ENCODE data around the gene AUTS2.

AUTS2 gene

DNA sequence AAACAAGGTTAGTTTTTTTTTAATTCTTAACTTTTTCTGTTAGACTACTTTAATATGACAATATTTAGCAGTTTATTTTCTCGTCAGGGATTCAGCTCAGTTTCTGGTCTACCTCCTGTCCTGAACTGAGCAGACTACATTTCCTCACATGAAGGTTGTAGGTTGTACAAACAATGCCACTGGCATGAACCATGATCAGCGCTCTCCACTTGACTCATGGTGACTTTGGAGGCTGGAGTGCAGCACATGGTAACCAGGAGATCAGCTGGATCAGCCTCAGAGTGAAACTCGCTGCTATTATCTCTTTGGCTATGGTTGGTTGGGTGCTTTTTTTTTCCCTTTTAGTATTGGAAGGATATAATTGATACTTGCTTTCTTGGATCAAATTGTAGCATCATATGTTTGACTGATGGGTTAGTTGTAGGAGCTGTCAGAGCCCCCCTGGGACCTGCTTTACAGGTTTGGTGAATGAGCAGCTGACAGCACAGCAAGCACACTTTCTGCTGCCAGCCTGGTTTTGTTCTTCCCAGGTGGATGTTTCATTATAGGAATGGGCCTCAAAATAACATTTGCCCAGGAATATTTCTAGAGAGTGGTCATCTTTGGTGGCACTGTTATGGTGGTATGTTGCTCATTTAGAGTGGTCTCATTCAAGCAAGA lies 556.4 kb downstream of the AUTS2 start:
- DNase-seq (ENCODE audit: low spot score) = no peak
- no peak for FAIRE-seq

DNA sequence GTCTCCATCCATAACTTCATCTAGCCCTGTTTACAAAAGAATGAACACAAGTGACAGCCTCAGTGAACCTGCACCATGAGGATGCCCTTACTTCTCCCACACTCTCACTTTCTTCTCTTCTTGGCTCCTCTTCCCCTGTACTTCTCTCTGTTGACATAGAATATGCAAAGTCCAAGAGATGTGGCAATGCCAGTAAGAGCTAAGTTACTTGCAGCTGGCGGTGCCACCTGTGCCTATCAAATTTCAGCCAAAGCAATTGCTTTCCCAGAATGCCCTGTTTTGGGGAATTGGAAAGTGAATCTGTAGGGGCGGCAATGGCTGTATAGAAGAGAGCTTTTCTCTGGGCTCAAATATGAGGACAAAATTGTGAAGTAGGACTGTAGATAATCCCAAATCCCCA lies 557.8 kb downstream of the AUTS2 start:
- DNase-seq (ENCODE audit: low spot score) = no peak
- no peak for FAIRE-seq

DNA sequence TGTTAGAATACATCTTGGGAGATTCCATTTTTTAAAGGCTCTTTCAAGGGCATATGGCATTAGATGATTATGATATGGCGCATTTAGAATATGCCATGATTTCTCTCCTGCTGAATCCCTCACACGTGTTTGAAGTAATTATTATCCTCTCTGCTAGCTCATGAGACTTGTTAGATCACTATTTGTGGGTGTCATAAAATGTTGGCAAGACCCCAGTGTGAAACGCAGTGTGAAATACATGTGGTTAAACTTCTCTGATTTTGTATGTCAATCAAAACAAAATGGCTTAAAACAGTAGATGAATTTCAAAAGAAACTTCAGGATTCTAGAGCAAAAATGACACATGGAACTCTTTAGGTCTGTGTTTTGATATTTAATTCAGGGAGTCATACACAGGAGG lies 560.8 kb downstream of the AUTS2 start:
- FAIRE-seq = no peak
- no peak for DNase-seq (ENCODE audit: low spot score)

DNA sequence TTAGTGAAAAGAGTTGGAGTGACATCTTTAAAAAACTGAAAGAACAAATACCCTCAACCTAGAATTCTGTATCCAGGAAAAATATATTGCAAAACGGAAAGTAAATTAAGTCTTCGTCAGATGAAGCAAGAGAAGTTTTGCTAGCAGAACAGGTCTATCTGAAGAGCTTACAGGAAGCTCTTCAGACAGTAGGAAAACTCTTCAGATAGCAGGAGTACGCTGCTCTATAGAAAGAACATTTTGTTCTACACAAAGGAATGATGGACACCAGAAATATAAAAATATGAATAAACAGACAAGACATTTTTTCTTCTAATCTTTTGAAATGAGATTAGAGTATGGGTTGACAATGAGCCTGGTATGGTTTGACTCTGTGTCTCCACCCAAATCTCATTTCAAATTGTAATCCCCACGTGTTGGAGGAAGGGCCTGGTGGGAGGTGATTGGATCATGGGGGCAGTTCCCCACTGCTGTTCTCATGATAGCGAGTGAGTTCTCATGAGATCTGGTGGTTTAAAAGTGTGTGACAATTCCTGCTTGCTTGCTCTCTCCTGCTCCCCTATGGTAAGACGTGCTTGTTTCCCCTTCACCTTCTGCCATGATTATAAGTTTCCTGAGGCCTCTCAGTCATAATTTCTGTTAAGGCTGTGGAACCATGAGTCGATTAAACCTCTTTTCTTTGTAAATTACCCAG lies 567.3 kb downstream of the AUTS2 start:
- DNase-seq (ENCODE audit: low spot score) (no peak), FAIRE-seq (no peak)

DNA sequence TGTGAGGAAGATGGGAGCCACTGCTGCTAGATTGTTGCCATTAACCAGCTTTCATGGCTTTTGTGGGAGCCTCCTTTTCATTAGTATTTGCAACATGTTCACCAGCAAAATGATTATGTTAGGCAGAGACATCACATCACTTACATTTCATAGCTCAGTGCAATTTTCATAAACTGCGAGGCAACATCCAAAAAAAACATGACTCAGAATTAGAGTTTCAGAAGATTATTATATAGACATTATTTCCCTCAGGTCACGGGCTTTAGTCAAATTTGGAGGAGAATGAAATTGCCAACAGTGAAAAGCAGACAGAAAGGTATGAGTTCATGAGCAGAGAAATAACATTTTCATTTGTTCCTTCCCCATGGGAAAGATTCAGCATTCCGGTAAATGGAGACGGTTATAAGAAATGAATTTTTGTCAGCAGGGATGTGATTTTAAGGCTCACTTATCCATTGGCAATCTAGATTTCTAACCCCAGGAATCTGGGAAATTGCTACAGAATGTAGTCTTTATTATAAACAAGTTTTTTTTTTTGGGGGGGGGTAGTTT lies 573.2 kb downstream of the AUTS2 start:
- FAIRE-seq (no peak), DNase-seq (ENCODE audit: low spot score) (no peak)

DNA sequence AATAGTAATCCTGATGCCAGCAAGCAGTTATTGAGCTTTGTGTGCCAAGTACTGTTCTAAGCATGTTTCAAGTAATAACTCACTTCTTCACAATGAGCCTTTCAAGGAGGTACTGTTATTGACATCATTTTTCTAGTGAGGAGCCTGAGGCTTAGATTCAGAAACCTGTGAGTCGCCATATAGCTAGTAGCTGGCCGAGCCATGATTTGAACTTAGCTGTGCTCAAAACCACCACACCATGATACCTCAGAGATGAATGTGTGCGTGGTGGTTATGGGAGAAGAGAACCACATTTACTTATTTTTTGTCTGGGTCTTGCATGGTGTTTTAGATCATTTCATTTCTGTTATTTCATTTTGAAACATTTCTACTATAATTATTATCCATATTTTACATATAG lies 578.9 kb downstream of the AUTS2 start:
- no peak for FAIRE-seq

DNA sequence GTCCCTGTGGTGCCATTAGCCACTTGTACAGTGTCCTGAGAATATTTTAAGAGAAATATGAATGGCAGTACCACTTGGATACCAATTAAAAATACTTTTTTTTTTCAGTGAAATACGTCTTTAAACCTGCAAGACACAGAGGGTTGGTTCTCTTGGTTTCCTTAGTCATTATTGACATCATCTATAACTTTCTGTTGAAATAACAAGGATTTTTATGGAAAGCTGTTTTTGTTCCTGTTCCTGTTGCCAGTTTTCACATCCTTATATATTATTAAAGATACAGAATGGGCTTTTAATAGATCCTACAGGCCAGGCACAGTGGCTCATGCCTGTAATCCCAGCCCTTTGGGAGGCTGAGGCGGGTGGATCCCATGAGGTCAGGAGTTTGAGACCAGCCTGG lies 579.9 kb downstream of the AUTS2 start:
- FAIRE-seq (no peak), DNase-seq (ENCODE audit: low spot score) (no peak)

More for the DNA sequence above, 578.9 kb downstream of the AUTS2 start:
- no peak for DNase-seq (ENCODE audit: low spot score)

DNA sequence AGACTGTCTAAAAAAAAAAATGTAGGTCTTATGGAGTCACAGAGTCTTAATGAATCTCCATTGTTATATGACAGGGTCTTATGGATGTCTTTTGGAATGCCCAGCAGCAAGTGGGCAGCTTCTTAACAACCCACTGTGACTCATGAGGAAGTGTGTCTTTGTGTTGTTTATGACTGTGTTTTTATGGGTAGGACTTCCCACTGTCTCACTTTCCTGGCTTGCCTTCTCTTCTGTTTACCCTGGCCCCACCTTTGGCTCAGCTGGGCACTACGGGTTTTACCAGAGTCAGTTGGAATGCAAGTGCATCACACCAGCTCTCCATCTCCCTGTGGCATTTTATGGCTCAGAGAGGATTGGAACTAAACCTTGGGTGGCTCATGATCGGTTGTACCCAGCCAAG lies 580.5 kb downstream of the AUTS2 start:
- FAIRE-seq (no peak), DNase-seq (ENCODE audit: low spot score) (no peak)

DNA sequence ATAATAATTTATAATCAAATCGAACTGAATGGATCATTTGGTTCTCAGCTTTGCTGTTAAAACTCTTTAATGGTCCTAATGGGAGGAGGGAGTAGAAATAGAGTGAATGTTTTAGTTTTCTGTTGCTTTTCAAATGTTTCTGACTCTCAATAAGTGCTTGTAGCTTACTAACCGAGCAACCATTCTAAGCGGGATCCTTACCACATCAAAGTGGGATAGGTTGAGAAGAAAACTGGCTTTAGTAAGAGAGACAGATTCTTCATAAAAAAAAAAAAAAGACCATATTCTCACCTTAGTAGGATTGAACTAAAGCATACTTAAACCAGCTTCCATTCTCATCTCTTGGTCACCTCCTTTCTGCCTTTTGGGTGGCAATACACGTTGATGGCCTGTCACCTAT lies 584.2 kb downstream of the AUTS2 start:
- FAIRE-seq = no peak
- no peak for DNase-seq (ENCODE audit: low spot score)

DNA sequence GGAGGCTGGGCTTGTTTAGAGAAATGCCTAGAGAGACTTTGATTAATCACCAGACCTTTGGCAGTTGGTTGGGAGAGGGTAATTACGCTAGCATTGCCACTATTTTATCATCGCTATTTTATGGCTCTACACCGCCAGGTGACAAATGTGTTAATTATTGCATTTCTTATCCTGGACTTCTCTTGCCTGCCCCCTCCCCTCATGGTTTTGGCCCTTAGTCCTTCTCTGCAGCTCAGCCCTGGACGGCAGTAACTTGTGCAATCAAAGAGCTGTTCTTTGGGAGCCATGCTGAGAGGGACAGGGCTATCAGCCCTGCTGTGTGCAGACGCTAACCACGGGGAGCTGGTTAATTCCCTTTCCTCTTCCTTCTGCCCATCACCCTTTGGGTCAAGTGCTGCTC lies 585.0 kb downstream of the AUTS2 start:
- DNase-seq (ENCODE audit: low spot score) = no peak
- no peak for FAIRE-seq

DNA sequence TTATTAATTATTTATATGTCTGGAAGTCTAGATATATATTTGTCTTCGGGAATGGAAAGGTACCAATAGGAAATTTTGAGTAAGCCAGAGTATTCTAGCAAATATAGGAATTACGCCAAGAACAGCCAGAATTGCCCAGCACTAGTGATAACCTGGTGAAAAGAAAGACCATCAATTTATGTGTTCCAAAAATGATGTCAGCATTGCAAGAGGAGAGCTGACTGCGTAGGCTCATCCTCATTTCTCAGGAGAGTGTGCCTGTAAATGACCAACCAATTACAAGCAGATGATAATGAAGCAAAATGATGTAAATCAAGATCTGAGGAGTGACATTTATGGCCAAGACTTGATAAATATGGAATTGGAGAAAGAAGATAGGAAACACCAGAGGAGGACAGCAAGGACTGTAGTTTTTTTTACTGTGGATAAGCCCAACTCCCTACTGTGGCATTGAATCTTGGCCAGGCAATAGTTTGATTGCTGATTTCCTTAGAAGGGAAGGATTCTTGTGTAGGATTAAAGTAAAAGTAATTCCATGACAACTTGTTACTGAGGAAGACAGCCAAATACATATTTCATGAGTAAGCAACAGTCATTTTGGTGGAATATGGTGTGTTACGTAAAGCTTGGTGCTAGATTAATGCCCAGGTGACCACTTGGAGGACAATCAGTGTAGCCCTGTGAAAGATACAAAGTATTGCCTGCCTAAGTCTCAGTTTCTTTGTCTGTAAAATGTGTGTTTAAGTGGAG lies 590.8 kb downstream of the AUTS2 start:
- FAIRE-seq = no peak

DNA sequence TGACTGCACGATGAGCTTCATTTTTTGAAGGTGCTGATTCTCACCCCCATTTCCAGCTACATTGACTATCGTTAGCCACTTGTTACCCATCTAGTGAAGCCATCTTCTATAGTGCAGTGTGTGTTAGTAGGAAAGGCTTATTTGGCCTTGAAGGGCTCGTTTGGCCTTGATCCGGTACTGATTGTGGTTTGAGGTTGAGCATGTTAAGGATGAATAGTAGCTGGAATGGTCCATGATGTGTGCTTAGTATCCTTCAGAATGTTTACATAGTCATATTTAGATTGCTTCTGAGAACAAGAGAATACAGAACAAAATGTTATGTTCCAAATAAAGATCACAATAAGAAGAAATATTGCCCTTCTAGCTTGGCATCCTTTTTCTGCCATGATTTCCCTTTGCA lies 591.5 kb downstream of the AUTS2 start:
- FAIRE-seq (no peak), DNase-seq (ENCODE audit: low spot score) (no peak)

More for the DNA sequence above, 590.8 kb downstream of the AUTS2 start:
- no peak for DNase-seq (ENCODE audit: low spot score)

DNA sequence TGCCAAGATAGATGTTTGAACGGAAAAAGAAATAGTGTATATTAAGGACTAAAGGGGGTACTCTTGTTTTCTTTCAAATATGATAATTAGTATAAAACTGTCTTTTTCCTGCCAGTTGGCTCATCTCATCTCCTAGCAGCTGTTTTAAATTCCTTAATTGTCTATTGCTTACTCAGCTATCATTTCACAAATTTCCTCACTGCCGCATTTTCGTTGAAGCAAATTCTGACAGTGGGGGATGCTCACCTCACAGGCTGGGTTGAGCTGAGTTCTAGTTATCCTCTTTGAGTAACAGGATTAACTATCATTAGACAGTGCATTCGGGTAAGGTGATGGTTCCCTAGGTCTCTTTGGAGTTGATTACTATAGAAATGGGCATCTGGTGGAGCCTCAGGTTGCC lies 592.0 kb downstream of the AUTS2 start:
- DNase-seq (ENCODE audit: low spot score) (no peak), FAIRE-seq (no peak)

DNA sequence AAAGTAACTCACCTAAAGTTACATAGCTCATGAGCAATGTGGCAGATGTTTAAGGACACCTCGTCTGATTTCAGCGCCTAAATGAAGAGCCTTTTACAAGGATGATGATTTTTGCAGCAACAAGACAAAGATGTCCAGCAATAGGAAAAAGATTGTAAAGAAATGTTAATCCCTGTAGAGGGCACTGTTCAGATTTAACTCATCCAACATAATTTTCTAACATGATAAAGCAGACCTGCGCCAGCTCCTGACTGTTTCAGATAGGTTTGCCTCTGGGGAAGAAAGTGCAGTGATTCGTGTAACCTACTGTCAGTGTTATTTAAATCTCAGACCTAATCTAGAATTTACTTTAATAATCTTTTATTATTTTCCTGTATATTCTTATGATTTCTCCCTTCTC lies 595.2 kb downstream of the AUTS2 start:
- FAIRE-seq = no peak
- peak; percentile 12 for DNase-seq (ENCODE audit: low spot score)

DNA sequence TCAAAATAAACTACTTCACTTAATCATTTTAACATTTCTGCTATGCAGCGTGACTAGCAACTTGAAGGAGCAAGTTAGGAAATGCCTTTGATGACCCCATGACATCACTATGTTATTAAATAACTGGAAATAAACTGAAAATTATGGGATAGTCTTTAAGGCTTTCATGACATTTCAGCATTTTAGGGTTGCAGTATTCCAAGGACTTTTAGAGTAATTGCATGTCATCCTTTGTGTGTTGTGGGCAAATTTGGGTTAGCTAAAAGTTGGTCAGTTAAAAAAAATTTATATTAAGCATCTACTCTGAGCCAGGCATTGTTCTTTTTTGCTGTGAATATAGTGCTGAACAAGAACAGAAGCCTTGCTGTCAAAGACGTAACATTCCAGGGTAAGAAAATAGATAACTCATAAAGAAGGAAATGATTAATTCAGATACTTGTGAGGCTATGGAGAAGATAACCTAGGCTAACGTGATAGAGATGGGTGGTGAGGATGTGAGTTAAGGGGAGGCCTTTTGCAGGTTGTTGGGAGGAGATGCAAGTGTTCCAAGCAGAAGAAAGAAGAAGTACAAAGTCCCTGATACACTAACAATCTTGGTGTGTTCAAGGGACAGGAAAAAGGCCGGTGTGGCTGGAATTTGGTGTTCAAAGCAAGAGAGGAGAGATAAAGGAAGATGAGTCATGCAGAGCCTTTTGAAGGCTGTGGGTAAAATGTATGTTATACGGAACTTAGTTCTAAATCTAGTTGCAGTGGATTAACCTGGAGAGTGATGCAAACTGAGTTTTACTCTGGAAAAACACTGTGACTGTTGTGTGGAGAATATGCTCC lies 610.2 kb downstream of the AUTS2 start:
- DNase-seq (ENCODE audit: low spot score) (no peak), FAIRE-seq (no peak)

DNA sequence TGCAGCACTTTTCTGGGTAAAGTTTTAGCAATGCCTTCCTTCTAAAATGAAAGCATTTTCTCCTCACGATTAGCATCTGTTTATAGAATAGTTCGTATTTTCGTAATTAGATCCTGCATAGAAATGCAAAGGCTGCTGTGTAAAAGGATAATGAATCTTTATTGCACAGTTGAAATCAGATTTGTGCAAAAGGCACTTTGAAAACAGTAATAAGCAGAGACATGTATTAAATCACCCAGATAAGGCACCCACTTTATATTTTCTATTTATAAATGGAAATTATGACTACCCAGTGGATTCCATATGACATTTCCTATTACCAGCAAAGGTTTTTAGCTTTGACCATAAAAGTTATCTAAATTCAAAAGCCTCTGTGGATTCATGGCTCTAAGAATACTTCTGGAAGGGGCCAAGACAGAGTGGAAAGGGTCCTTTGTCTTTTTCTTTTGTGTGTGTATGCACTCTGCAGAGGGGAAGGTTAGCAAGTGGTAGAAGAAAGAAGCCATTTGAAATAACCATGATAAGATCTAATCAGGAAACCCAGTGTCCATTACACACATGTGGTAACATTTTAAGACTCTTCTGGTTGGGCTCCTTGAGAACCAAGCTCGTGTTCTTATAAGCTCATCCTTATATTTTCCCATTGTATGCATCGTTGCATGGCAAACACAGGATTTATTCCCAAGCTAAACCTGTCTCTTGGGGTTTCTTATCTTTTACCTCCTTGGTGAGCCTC lies 612.1 kb downstream of the AUTS2 start:
- FAIRE-seq (no peak), DNase-seq (ENCODE audit: low spot score) (no peak)

DNA sequence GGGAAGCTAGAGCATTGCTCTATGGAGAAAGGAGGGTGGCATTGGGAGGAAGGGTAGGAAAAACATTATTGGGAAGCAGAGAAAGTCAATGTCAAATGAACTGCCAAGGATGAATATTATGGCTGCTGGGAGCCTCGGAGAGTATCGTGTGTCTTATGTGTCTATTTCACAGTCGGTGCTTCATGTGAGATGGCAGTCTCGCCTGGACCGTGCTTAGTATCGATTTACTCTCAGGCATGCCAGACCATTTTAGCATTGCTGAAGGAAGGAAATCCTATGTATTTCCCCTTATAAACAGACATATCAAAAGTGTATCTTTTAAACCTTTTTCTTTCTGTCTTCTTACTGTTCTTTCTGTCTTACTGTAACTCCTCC lies 612.6 kb downstream of the AUTS2 start:
- DNase-seq (ENCODE audit: low spot score) = no peak
- FAIRE-seq = no peak

DNA sequence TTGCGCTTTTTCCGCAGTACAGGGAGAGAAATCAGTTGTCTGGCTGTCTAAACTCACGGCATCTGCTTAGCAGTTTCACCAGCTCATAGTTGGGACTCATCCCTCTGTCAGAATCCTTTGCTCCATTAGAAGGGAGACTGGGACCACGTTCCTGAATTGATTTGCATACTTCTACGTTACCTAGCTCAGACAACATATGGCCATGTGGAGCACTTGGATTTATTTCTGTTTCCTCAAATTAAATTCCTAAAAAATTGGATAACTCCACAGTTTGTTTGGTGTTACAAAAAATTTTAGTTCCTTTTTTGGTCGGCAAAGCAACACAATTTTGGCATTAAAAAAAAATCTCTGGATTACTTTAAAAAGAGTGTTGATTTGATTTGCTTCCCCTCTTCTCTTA lies 614.0 kb downstream of the AUTS2 start:
- FAIRE-seq (no peak), DNase-seq (ENCODE audit: low spot score) (no peak)

DNA sequence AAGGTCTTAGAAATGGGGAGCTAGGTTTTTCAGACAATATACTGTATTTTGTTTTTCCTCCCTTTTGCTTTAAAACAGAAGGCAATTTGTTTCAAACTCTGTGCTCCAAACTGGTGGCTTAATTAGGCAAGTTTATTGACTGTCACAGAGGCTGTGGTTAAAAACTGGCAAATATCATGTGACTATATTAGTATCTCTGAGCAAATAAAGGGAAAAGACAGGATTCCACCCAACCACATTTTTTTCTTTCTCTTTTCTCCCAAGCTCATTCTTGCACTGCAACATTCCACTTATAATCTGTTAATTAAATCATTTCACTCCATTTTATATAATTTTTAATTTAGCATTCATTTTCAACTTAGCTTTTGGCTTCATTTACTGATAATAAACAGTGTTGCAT lies 615.8 kb downstream of the AUTS2 start:
- no peak for DNase-seq (ENCODE audit: low spot score)
- no peak for FAIRE-seq

DNA sequence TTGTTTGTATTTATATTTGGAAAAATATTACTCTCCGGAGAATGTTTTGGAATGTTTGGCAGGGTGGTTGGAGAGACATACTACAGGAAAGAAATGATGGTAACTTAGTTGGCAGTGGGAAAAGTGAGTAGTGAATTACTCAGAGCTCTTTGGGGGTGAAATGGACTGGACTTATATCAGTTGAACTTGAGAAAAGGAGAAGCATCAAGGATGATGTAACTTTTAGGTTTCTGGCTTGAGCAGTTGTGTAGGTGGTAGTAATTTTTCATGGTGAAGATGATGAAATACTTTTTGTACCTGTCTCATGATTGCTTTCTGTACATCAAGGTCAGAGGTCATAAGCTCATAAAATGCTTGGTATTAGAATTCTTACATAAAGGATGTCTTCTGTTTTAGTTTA lies 617.2 kb downstream of the AUTS2 start:
- DNase-seq (ENCODE audit: low spot score) (no peak), FAIRE-seq (no peak)

DNA sequence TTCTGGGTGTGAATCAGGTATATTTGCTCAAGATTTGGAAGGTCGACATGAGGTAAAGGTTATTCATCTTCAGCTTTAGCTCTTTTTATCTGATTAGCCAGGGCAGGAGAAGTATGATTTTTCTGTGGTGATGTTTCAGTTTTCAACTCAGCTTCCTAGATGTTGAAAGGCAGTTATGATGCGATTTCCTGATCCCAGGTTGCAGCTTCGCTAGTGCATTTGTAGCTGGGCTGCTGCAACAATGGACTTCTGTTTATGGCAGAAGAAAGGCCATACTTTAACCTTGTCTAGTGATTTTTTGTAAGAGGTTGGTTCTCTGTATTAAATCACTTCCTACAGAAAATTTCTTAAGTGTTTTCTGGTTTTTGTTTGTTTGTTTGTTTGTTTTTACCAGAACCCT lies 619.3 kb downstream of the AUTS2 start:
- DNase-seq (ENCODE audit: low spot score) (no peak), FAIRE-seq (no peak)
